Breast epithelium (tissue), 3 donors: ENCODE data around the gene TNS1.

ENCODE experiments used
- POLR2AphosphoS5 ChIP-seq, 3 donors: sonication (generic); formaldehyde crosslinking; IDR thresholded peaks; one replicate each; pipeline ENCODE4 v1.6.1; 2017; ENCODE audit warnings: antibody characterized with exemption in 3 of 3
- TF ChIP-seq, protein P1 (sequence below), 3 donors: fragments of 450-650 bp; IDR thresholded peaks; one replicate each; pipeline ENCODE4 v1.5.1; 2016 to 2017; ENCODE audit warnings: antibody characterized with exemption in 3 of 3, mild to moderate bottlenecking in 3 of 3, moderate library complexity in 3 of 3

DNA sequence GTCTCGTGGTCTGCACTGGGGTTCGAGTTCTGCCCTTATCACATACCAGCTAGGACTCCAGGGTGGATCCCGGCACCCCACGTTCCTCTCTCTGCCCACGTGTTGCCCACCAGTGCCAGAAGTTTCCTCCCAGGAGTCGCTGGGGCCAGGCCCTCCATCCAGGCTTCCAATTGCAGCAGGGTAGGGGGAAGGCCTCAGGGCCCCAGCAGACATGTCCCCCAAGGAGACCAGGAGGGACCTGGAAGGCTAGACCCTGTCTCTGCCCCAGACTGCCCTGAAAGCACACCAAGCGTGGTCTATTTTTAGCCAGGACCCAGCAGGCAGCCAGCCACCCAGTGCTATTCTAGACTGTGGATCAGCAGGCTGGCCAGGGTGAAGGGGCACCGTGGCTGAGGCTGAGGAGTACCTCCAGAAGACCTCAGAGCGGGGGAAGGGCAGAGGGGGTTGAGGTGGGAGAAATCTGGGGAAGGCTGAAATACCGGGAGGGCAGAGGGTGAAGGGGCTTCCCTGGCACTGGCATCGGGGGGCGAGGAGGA is 18.8 kb upstream of the TNS1 start:
- TF ChIP-seq, protein P1, sequence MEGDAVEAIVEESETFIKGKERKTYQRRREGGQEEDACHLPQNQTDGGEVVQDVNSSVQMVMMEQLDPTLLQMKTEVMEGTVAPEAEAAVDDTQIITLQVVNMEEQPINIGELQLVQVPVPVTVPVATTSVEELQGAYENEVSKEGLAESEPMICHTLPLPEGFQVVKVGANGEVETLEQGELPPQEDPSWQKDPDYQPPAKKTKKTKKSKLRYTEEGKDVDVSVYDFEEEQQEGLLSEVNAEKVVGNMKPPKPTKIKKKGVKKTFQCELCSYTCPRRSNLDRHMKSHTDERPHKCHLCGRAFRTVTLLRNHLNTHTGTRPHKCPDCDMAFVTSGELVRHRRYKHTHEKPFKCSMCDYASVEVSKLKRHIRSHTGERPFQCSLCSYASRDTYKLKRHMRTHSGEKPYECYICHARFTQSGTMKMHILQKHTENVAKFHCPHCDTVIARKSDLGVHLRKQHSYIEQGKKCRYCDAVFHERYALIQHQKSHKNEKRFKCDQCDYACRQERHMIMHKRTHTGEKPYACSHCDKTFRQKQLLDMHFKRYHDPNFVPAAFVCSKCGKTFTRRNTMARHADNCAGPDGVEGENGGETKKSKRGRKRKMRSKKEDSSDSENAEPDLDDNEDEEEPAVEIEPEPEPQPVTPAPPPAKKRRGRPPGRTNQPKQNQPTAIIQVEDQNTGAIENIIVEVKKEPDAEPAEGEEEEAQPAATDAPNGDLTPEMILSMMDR (IDR thresholded peaks at IDR 0.05), result no peak
- no peak for TF ChIP-seq POLR2AphosphoS5 (IDR thresholded peaks at IDR 0.05)
